GOT3 (cell line): ENCODE data around the gene COL4A5.
A peak's percentile ranks its signal among the peaks of the same experiment; 100 is the strongest.
"Not testable (repeated sequence)": the region's sequence is repeated elsewhere in the genome, so short reads cannot be mapped to it uniquely, and the experiment has no call there.

Source experiments
- DNase-seq: peaks from one replicate; lab custom pipeline; 2025; ENCODE audit warnings: mixed read lengths; lab: John Stamatoyannopoulos, UW

Gene COL4A5

GRCh38 chrX:108439426-108439942 is at the start of gene COL4A5:
Gene COL4A5, plus strand, starts transcription at chrX:108439838. Its CDS starts 288 bp downstream, at chrX:108440126.
- DNase-seq, result peak; percentile 15

- not testable (repeated sequence) for DNase-seq
These were observed 48.5 kb upstream of the COL4A5 start for GRCh38 chrX:108390976-108391717.

- no peak for DNase-seq
These were observed 43.3 kb upstream of the COL4A5 start for GRCh38 chrX:108396188-108396891.

- no peak for DNase-seq
These were observed 42.7 kb upstream of the COL4A5 start for GRCh38 chrX:108396986-108397385.

GRCh38 chrX:108397627-108398391 is 41.8 kb upstream of the COL4A5 start:
- DNase-seq, result no peak

- DNase-seq, result no peak
These were observed 40.0 kb upstream of the COL4A5 start for GRCh38 chrX:108399418-108400165.

- DNase-seq, result no peak
These were observed 26.9 kb upstream of the COL4A5 start for GRCh38 chrX:108412783-108413182.

GRCh38 chrX:108415146-108415545 is 24.5 kb upstream of the COL4A5 start:
- DNase-seq, result no peak

- no peak for DNase-seq
These were observed 23.7 kb upstream of the COL4A5 start for GRCh38 chrX:108415891-108416290.

- DNase-seq, result no peak
These were observed 22.4 kb upstream of the COL4A5 start for GRCh38 chrX:108417257-108417656.

GRCh38 chrX:108419401-108419800 is 20.2 kb upstream of the COL4A5 start:
- no peak for DNase-seq

GRCh38 chrX:108420481-108420880 is 19.2 kb upstream of the COL4A5 start:
- DNase-seq, result no peak

GRCh38 chrX:108426262-108426661 is 13.4 kb upstream of the COL4A5 start:
- DNase-seq, result no peak

GRCh38 chrX:108435261-108435660 is 4.4 kb upstream of the COL4A5 start:
- DNase-seq, result no peak

GRCh38 chrX:108437349-108438109 is 2.1 kb upstream of the COL4A5 start:
- DNase-seq, result no peak

- DNase-seq, result no peak
These were observed 1.5 kb upstream of the COL4A5 start, which contains the start of gene COL4A6 for GRCh38 chrX:108438110-108438623. Gene COL4A6, minus strand, starts transcription at chrX:108438422. Its CDS starts 226 bp downstream, at chrX:108438196.

GRCh38 chrX:108439961-108440696 is 491 bp downstream of the COL4A5 start:
- DNase-seq, result no peak

GRCh38 chrX:108442901-108443464 is 3.3 kb downstream of the COL4A5 start:
- DNase-seq, result no peak

- DNase-seq, result no peak
These were observed 7.7 kb downstream of the COL4A5 start for GRCh38 chrX:108447303-108447702.

GRCh38 chrX:108453841-108454240 is 14.2 kb downstream of the COL4A5 start:
- DNase-seq, result no peak
